22Rv1 (cell line): Measurements from ENCODE around the gene NRF1.

ENCODE experiments used
- H3K27ac ChIP-seq: fragments of 450-650 bp; 2 replicates; pipeline ENCODE4 v1.5.1; 2017
- ZFX ChIP-seq: fragments of 450-650 bp; IDR thresholded peaks from 2 replicates; pipeline ENCODE4 v1.6.1; 2017; ENCODE audit warnings: antibody characterized with exemption, borderline replicate concordance
- TF ChIP-seq, protein P1 (sequence below): fragments of 450-650 bp; IDR thresholded peaks from 2 replicates; pipeline ENCODE4 v1.5.1; 2017; ENCODE audit warnings: mild to moderate bottlenecking

The NRF1 gene

DNA sequence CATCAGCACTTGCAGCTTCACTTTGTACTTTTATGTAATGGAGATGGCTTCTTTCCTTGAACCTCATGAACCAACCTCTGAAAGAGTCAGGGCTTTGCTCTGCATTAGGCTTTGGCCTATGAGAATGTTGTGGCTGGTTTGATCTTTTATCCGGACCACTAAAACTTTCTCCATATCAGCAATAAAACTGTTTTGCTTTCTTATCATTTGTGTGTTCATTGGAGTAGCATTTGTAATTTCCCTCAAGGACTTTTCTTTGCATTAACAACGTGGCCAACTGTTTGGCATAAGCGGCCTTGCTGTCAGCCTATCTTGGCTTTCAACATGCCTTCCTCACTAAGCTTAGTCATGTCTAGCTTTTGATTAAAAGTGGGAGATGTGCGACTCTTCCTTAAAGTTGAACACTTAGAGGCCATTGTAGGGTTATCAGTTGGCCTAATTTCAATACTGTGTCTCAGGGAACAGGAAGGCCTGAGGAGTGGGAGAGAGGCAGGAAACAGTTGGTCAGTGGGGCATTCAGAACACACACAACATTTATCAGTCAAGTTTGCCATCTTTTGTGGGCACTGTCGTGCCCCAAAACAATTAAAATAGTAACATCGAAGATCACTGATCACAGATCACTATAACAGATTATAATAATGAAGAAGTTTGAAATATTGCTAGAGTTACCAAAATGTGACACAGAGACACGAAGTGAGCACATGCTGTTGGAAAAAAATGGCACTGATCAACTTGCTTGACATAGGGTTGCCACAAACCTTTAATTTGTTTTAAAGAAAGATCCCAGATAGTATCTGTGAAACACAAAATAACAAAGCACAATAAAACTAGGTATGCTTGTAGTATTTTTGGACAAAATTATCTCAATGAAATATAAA, 64.7 kb downstream of the NRF1 start:
- no peak overlapping the region for H3K27ac ChIP-seq
- no peak for TF ChIP-seq ZFX
- TF ChIP-seq, protein P1, sequence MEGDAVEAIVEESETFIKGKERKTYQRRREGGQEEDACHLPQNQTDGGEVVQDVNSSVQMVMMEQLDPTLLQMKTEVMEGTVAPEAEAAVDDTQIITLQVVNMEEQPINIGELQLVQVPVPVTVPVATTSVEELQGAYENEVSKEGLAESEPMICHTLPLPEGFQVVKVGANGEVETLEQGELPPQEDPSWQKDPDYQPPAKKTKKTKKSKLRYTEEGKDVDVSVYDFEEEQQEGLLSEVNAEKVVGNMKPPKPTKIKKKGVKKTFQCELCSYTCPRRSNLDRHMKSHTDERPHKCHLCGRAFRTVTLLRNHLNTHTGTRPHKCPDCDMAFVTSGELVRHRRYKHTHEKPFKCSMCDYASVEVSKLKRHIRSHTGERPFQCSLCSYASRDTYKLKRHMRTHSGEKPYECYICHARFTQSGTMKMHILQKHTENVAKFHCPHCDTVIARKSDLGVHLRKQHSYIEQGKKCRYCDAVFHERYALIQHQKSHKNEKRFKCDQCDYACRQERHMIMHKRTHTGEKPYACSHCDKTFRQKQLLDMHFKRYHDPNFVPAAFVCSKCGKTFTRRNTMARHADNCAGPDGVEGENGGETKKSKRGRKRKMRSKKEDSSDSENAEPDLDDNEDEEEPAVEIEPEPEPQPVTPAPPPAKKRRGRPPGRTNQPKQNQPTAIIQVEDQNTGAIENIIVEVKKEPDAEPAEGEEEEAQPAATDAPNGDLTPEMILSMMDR, result no peak

DNA sequence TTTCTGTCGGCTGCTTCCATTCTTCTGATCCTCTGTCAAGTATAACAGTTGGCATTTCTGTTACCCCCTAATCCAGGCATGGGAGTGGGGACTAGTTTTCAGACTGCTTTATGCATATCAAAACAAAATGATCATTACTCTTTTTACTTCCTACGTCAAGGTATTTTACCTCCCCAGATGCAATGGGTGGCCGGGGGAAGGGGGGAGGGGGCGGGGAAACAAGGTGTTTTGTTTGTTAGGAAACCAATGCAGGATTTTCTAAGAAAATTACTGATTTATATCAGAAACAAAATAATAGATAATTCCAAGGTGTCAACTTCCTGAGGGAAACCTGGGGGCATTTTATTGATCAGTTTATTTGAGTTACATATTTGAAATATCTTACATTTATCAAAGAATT, 66.3 kb downstream of the NRF1 start:
- H3K27ac ChIP-seq, result no peak overlapping the region
- TF ChIP-seq, protein P1, result no peak
- no peak for TF ChIP-seq ZFX

DNA sequence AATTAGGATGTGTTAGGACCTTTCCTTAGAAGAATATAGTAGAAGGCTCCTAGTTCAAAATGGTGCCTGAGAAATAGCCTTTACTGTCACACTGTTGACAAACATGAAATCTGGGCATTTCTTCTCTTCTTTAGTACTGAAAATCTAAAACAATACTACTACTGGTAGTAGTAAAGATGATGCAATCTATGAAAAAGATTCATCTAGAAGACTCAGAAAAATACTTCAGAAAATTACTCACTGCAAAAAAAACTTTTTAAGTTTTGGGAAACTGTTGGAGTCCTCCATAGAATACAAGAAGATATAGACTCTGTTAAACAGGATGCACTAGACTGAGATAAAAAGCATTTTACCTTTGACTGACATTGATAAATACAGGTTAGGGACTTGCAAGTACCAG, 67.1 kb downstream of the NRF1 start:
- TF ChIP-seq ZFX, result no peak
- TF ChIP-seq, protein P1, result no peak
- H3K27ac ChIP-seq, result no peak overlapping the region

DNA sequence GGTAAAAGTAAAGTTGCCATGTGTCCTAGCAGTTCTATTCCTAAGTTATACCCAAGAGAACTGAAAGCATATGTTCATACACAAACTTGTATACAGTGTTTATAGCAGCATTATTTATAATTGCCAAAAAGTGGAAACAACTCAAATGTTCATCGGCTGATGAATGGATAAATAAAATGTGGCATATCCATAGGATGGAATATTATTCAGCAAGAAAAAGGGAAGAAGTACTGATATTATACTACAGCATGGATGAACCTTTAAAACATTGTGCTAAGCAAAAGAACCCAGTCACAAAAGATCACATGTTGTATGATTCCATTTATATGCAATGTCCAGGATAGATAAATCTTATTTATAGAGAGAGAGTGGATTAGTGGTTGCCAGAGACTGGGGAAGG, 68.9 kb downstream of the NRF1 start:
- no peak for TF ChIP-seq ZFX
- TF ChIP-seq, protein P1, result no peak
- no peak overlapping the region for H3K27ac ChIP-seq

DNA sequence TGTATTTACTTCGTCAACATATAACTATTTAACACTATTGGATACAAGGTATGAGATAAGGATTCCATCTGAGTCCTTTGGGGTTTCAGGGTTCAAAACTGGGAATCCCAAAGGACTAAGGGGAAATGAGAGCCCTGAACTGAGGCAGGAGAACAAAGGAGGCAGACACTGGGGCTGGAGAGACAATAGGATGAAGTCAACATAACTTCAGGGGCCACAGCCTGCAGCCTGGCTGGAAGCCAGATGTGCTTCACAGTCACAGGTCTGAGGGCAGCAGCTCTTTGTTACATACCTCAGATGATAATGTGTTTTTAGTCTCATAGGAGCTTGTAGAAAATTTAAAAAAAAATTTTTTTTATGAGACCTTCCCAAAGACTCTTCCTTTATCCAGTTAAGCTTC, 73.3 kb downstream of the NRF1 start:
- TF ChIP-seq, protein P1, result no peak
- no peak for TF ChIP-seq ZFX
- H3K27ac ChIP-seq, result no peak overlapping the region

DNA sequence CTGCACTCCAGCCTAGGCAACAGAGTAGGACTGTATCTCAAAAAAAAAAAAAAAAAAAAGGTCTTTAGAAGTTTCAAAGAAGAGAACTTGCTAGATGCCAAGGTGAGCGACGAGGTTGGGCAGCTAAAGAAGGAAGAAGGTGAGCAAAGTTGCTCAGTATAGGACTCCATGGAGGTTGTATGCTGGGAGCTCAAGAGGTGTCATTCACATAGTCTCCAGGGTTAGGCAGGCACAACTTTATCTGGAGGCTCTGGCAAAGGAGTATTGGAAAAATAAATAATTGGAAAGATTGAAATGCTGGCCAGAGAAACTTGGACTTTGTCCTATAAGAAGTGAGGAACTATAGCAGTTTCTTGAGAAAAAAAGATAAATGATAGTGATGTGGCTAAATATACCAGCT, 74.5 kb downstream of the NRF1 start:
- no peak overlapping the region for H3K27ac ChIP-seq
- TF ChIP-seq, protein P1, result no peak
- TF ChIP-seq ZFX, result no peak

DNA sequence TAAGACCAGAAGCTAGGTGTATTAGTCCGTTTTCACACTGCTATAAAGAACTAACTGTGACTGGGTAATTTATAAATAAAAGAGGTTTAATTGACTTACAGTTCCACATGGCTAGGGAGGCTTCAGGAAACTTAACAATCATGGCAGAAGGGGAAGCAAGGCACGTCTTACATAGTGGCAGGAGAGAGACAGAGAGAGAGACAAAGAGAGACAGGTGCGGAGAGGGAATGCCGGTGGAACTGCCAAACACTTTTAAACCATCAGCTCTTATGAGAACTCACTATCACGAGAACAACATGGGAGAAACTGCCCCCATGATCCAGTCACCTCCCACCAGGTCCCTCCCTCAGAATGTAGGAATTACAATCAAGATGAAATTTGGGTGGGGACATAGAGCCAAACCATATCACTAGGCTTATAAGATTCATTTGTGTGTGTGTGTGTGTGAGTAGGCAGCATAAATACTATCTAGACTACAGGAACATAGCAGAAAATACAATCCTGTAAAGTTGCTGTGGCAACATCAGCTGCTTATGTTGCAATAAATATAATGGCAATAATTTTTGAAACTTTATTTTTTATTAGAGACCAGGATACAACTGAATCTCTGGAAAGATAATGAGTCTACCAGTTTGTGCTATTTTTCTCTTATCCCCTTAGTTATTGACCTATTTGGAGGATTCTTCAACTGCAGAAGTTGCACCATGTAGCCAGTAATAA, 77.1 kb downstream of the NRF1 start:
- TF ChIP-seq ZFX, result no peak
- TF ChIP-seq, protein P1, result no peak
- H3K27ac ChIP-seq, result no peak overlapping the region; the same call in 1 of the 2 replicates
